HCT116 (cell line): ENCODE data around the gene CTBP2.

Experiments used
- CTCF ChIP-seq, 3 experiments: fragments of 200-600 bp in 1 of 3; sonication (generic) in 1 of 3; IDR thresholded peaks in 2 of 3; conservative IDR thresholded peaks in 1 of 3; 2 replicates each; pipeline ENCODE4 v1.5.1; 2012 to 2017; ENCODE audit warnings: low read depth in 2 of 3, low read length in 2 of 3, antibody characterized with exemption in 1 of 3, borderline replicate concordance in 1 of 3, control low read depth in 1 of 3, mild to moderate bottlenecking in 1 of 3, mixed read lengths in 1 of 3, mixed run types in 1 of 3, moderate library complexity in 1 of 3; ENCODE audit not compliant: insufficient read depth in 1 of 3
- ELF1 ChIP-seq: IDR thresholded peaks from 2 replicates; pipeline ENCODE4 v1.6.1; 2012; ENCODE audit warnings: low read depth, borderline replicate concordance
- POLR2A ChIP-seq: IDR thresholded peaks from 2 replicates; pipeline ENCODE4 v1.7.0; 2011; ENCODE audit warnings: borderline replicate concordance; ENCODE audit not compliant: insufficient read depth, insufficient read length; ENCODE audit errors: extremely low read depth
- POLR2AphosphoS5 ChIP-seq: IDR thresholded peaks from 2 replicates; pipeline ENCODE4 v1.6.1; 2011; ENCODE audit warnings: mild to moderate bottlenecking, low read depth, low read length, moderate library complexity
- RAD21 ChIP-seq: IDR thresholded peaks from 2 replicates; pipeline ENCODE4 v1.6.1; 2012; ENCODE audit warnings: low read depth, mild to moderate bottlenecking
- ZFX ChIP-seq: fragments of 450-650 bp; IDR thresholded peaks from 2 replicates; pipeline ENCODE4 v1.6.1; 2017

GRCh38 chr10:125073996-125074395 lies 86.4 kb downstream of the CTBP2 start:
- TF ChIP-seq POLR2A (no peak), CTCF (IDR thresholded peaks at IDR 0.05 in 2 of 3, conservative IDR thresholded peaks at IDR 0.05 in 1 of 3; ENCODE audit: borderline replicate concordance in 1 of 3, insufficient read depth in 1 of 3, low read depth in 2 of 3, low read length in 2 of 3) (no peak), RAD21 (no peak), ZFX (no peak), POLR2AphosphoS5 (no peak), ELF1 (no peak)
